ENCODE results near the gene TAF11L8. TPM values are rescaled to one million over a fixed set of nuclear protein-coding genes. Genes with fewer than 3 reads are reported as not detected.
"Not testable (repeated sequence)": the region's sequence is repeated elsewhere in the genome, so short reads cannot be mapped to it uniquely, and the experiment has no call there.

Gene TAF11L8
- total and polyA plus RNA-seq, 2 donors (not counting 3 experiments of a cell fraction or from before 2014, with no cell fraction given): not detected

DNA sequence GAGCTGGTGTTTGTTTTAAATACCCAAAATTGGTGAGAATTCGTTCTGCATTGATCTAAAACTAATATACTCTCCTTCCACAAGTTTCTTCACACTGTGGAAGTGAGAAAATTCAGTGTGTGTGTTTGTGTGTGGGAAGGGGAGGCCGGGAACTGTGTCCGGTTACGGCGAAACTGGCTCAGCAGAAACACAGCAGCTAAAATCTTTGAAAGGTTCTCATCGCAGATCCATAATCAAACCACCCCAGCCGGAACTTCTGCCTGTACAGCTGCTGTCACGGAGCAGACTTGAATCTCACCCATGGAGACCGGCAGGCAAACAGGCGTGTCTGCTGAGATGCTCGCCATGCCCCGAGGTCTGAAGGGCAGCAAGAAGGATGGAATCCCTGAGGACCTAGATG is 41.0 kb upstream of the TAF11L8 start, which contains the start of gene TAF11L13:
Gene TAF11L13 (plus strand): TSS at position 301 of the 400 bp plus-strand sequence.
- dilution Hi-C loops (cut with MboI; ENCODE audit: extremely low pct_ligation_motif_present, low sequenced_read_pairs); H3K9me1 ChIP-seq (replicated peaks; ENCODE audit: control insufficient read depth, extremely low read depth, insufficient read depth, low read length); intact Hi-C loops (cut with micrococcal nuclease); CTCF ChIA-PET; H3K79me2 ChIP-seq (ENCODE audit: control insufficient read depth, insufficient read depth, low read length); H2AFZ ChIP-seq (ENCODE audit: low read depth, low read length); H3K4me3 ChIP-seq (replicated peaks in 1 of 3; ENCODE audit: insufficient read depth in 1 of 3, low read depth in 1 of 3, low read length in 3 of 3); H3K9ac ChIP-seq (replicated peaks; ENCODE audit: extremely low read depth, insufficient read depth, low read length); H3K27me3 ChIP-seq (ENCODE audit: control insufficient read depth in 2 of 2, insufficient read depth in 2 of 2, low read length in 2 of 2); POLR2A ChIA-PET; H4K20me1 ChIP-seq (replicated peaks; ENCODE audit: control insufficient read depth, extremely low read depth, insufficient read depth, low read length); FAIRE-seq; H3K36me3 ChIP-seq (ENCODE audit: control insufficient read depth in 2 of 2, extremely low read depth in 1 of 2, insufficient read depth in 2 of 2, low read length in 2 of 2); H3K27ac ChIP-seq (ENCODE audit: insufficient read depth, low read depth, low read length); H3K4me2 ChIP-seq (ENCODE audit: insufficient read depth, low read length); DNase-seq (ENCODE audit: low read depth, low spot score); H3K9me3 ChIP-seq (replicated peaks; ENCODE audit: control insufficient read depth, insufficient read depth, low read length); BruUV-seq (replicated peaks); H3K4me1 ChIP-seq (ENCODE audit: control insufficient read depth, extremely low read depth, insufficient read depth, low read length): not testable (repeated sequence)

DNA sequence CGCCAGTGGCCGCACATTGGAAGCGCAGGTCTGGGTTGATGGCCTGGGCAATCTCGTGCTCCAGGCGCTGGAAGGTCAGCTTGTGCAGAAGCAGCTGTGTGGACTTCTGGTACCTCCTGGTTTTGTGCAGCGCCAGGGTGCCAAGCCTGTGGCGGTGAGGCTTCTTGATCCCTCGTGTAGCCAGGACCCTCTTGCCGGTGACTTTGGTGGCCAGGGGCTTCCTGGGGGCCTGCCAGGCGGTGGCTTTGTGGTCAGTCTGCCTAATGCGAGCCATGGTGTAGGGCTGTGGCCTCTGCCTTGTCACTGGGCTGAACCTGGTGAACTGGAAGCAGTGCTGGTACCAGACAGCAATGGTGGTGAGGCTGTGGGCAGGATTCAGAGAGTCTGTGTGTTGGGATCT is 34.9 kb upstream of the TAF11L8 start:
- Histone ChIP-seq H3K36me3 (ENCODE audit: control insufficient read depth in 2 of 2, extremely low read depth in 1 of 2, insufficient read depth in 2 of 2, low read length in 2 of 2) (no peaks in the 10 kb centered on the region), H2AFZ (ENCODE audit: low read depth, low read length) (no peak overlapping the region), H3K79me2 (ENCODE audit: control insufficient read depth, insufficient read depth, low read length) (no peaks in the 10 kb centered on the region), H3K27me3 (ENCODE audit: control insufficient read depth in 2 of 2, insufficient read depth in 2 of 2, low read length in 2 of 2) (no peaks in the 10 kb centered on the region), H3K9ac (replicated peaks; ENCODE audit: extremely low read depth, insufficient read depth, low read length) (no peak overlapping the region), H3K27ac (ENCODE audit: insufficient read depth, low read depth, low read length) (no peak overlapping the region), H3K4me2 (ENCODE audit: insufficient read depth, low read length) (no peak overlapping the region), H3K9me1 (replicated peaks; ENCODE audit: control insufficient read depth, extremely low read depth, insufficient read depth, low read length) (no peaks in the 10 kb centered on the region), H3K4me3 (replicated peaks in 1 of 3; ENCODE audit: insufficient read depth in 1 of 3, low read depth in 1 of 3, low read length in 3 of 3) (no peak overlapping the region), H3K9me3 (replicated peaks; ENCODE audit: control insufficient read depth, insufficient read depth, low read length) (no peaks in the 10 kb centered on the region), H3K4me1 (ENCODE audit: control insufficient read depth, extremely low read depth, insufficient read depth, low read length) (no peaks in the 10 kb centered on the region), H4K20me1 (replicated peaks; ENCODE audit: control insufficient read depth, extremely low read depth, insufficient read depth, low read length) (no peaks in the 10 kb centered on the region)
- intact Hi-C loops (cut with micrococcal nuclease): no loop called here
- dilution Hi-C loops (cut with MboI; ENCODE audit: extremely low pct_ligation_motif_present, low sequenced_read_pairs): no loop called here
- BruUV-seq (replicated peaks): no TSS peak
- DNase-seq (ENCODE audit: low read depth, low spot score) (no peak), FAIRE-seq (no peak)
- CTCF ChIA-PET: no interaction called here
- POLR2A ChIA-PET: no interaction called here
- TF ChIP-seq, protein P1, sequence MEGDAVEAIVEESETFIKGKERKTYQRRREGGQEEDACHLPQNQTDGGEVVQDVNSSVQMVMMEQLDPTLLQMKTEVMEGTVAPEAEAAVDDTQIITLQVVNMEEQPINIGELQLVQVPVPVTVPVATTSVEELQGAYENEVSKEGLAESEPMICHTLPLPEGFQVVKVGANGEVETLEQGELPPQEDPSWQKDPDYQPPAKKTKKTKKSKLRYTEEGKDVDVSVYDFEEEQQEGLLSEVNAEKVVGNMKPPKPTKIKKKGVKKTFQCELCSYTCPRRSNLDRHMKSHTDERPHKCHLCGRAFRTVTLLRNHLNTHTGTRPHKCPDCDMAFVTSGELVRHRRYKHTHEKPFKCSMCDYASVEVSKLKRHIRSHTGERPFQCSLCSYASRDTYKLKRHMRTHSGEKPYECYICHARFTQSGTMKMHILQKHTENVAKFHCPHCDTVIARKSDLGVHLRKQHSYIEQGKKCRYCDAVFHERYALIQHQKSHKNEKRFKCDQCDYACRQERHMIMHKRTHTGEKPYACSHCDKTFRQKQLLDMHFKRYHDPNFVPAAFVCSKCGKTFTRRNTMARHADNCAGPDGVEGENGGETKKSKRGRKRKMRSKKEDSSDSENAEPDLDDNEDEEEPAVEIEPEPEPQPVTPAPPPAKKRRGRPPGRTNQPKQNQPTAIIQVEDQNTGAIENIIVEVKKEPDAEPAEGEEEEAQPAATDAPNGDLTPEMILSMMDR (IDR thresholded peaks at IDR 0.05; ENCODE audit: extremely low read depth in 1 of 2, insufficient read depth in 1 of 2, low read depth in 1 of 2, low read length in 2 of 2): no peak
